HG02798 (cell line): Measurements from ENCODE around the gene IL18.
"Not testable (repeated sequence)": the region's sequence is repeated elsewhere in the genome, so short reads cannot be mapped to it uniquely, and the experiment has no call there.

ENCODE experiments used
- ATAC-seq: cut with Tn5 transposase; IDR thresholded peaks from one replicate; pipeline ENCODE4 v1.9.1; 2021; ENCODE audit warnings: mild to moderate bottlenecking; ENCODE audit not compliant: unreplicated experiment, poor library complexity

The IL18 gene

DNA sequence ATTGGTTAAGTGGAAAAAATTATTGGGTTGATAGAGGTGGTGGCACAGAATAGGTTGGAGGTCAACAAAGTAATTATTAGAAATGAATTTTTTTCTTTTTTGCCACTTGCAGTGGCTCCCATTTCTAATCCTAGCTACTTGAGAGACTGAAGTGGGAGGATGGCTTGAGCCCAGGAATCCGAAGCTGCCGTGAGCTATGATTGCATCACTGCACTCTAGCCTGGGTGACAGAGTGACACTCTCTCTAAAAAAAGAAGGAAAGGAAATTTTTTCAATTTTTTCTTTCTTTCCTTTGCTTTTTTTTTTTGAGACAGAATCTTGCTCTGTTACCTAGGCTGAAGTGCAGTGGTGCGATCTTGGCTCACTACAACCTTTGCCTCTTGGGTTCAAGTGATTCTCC lies 9.3 kb upstream of the IL18 start:
- no peak for ATAC-seq

DNA sequence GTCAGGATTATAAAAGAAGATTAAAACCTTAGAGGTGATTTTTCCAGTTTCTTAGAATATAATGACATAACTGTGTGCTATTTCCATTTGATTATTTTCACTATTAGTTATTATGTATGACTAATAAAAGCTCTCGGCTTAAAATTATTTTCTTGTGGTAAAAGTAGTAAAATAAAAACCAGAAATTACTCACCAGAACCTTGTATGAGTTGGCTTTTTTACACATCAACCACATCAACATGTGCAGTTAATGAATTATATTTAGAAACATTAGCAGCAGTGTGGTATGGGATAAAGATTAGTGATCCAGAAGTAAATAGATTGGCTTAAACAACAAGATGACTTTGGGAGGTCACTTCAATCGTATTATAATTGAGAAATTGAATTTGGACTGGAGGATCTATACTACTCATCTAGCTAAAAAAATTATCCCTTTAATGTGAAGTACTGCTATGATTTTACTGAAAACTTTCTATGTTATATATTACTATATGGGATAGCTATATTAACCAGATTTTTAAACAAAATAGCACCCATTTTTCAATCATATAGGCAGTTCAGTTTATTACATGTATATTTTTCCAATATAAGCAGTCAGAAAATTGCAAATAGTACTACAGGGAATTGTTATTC lies 8.6 kb upstream of the IL18 start:
- no peak for ATAC-seq

DNA sequence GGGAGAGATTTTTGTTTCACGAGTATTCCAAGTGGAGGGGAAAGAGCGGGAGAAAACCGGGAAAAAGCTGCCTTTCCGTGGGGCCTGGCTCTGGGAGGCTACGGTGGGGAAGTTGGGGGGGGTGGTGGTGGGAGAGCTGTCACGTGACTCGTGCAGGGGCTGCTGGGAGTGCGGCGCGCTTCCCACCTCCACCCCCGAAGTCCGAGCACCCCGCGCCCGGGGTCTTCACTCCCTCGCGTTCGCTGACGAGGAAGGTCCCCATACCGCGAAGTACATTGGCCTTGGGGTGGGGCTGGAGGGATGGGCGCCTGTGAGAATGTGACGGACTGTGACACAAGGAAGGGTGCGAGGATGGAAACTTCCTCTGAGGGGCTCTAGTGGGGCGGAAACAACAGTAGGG lies 3.3 kb upstream of the IL18 start, which contains the start of gene TEX12:
TSS of gene TEX12 (plus strand) at position 228 of the 400 bp plus-strand sequence. CDS start 1,897 bp downstream, outside the sequence.
- no peak for ATAC-seq

DNA sequence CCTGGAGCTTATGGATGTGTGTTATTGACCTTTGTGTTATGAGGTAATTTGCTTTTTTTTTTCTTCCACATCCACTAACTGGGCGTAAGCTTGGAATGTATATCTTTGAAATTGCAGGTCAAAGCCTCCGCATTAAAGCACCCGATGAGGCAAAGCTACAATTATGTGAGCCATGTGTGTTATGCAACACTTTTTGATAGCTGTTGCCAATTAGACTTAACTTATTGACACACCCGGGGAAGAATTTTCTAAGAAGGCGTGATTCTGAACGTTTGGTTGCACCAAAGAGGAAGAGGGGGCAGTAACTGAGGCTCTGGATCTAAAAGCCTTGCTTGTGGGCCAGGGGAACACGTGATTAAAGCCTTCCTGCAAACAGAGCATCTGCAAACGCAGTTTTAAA lies 2.7 kb upstream of the IL18 start:
- ATAC-seq: no peak

DNA sequence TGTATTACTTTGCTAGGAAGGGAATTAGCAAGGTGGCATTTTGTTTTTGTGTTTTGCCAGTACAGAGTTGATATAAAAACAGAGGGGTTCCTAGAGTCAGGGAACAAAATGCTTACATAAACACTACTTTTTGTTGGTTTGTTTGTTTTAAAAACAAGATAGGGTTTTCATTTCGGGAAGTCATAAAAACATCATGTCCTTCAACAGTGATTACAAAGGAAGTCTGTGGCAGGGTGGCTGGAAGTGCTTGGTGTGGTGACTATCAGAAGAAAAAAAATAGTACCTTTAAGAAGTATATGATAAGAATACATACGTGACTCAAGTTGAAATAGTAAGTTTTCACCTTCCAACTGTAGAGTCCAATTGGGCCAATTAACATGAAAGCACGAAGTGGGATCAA lies 1.2 kb upstream of the IL18 start:
- no peak for ATAC-seq

DNA sequence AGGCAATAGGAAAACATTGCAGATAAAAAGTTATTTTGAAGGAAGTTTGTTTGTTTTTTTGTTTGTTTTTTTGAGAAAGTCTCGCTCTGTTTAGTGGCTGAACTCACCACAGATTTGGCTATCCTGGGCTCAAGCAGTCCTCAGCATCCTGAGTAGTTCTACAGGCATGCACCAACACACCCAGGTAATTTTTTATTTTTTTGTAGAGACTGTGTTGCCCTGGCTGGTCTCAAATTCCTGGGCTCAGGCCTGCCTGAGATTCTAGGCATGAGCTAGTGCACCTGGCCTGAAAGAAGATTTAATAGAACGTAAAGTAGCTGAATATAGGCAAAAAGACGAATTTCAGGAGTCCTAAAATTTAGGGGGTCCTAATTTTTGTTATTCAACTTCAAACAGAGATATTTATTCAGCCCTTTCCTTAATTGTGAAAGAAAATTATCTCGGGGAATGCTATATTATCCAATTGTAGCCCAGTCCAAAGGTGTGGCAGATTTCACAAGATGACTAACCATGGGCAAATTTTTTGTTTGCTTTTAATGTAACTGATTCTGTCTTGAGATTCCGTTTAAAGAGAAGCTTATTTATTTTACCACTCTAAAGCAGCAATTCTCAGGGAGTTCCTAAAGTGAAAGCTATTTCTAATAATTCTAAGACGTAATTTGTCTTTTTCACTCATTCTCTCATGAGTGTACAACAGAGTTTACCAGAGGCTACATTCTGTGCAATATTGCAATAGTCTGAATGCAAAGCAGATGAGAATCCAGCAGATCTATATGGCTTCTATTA lies 940 bp downstream of the IL18 start:
- ATAC-seq: no peak

DNA sequence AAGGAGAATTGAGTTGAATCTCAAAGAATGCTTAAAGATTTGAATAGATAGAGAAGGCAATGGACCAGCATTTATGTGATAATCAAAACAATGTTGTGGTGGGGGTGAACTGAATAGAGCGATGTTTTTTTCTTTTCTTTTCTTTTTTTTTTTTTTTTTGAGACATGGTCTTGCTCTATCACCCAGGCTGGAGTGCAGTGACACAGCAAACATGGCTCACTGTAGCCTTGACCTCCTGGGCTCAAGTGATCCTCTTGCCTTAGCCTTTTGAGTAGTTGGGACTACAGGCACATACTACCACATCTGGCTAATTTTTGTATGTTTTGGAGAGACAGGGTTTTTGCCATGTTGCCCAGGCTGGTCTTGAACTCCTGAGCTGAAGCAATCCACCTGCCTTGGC lies 1.7 kb downstream of the IL18 start:
- ATAC-seq: not testable (repeated sequence)

DNA sequence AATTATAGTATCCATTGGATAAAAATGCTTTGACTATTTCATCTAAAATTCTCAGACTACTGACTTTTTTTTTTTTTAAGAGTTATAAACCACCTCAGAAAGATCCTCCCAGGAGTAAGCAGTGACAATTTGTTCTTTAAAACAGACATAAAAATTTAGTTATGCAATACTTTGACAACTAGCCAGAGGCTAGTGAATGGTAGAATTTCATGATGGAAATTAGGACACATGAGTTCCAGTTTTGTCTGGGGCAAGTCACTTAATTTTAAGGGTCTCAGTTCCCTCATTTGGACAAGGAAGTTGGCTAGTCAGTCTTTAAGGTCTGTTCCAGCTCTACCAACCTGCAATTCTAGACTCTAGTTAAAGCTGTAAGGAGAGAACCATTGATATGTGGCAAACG lies 2.9 kb downstream of the IL18 start:
- no peak for ATAC-seq

DNA sequence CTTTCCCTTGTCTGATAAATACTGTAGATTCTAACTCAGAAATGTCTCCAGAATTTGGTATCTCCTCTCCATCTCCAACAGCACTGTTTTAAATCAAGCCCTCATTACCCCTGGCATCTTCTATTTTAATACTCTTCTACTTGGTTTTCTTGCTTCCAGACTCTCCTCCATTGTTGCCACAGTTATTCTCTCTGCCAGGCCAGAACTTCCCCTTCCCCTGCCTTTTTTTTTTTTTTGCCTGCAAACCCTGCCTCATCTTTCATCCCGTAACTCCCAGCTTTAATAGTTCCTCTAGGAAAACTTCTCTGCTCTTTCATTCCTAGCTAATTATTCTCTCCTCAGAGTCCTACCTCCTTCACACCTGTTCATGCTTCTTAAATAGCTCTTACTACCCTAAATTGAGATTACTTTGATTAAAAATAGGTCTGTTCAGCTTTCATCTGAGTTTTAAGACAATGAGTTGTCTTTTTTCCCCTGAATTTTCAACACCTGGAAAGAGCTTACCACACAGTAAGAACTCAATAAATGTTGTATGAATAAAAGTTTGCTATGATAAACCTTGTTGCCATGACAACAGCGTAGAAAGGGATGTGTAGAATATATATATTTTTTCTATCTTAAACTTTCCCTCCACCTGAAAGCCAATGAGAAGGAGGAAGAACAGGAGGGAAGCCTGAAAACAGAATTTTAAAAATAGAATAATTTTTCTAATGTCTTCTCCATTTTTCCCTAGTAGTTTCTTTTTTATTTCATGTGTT lies 3.6 kb downstream of the IL18 start:
- no peak for ATAC-seq

DNA sequence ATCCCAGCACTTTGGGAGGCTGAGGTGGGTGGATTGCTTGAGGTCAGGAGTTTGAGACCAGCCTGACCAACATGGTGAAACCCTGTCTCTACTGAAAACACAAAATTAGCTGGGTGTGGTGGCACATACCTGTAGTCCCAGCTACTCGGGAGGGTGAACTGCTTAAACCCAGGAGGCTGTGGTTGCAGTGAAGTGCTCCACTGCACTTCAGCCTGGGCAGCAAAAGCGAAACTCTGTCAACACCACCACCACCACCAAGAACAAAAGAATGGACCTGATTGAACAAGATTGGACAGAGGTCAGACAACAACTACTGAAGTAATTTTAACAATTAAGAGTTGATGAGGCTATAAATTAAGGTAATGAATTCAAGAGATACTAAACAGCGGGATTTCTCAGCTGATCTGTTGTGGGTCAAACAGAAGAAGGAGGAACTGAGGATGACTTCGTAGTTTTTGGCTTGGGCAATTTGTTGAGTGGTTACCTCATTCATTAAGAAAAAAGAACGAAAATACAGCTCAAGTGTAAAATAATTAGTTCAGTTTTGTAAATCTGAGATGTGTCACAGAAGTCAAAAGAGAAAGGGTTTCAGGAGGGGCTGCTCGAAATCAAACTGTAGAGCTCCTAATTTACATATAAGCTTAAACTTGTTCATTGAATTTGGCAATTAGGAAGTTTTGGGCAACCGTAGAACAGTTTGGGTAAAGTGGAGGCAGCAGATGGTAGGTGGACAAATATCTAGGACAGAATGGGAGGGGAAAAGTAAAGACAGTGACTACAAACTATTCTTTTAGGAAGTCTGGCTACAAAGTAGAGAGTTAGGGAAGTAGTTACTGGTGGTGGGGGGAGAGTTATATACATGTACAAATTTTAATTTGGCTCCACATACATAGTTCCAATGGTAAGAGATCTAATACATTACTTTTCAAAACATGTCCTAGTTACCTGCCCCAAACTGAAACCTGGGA lies 4.5 kb downstream of the IL18 start:
- no peak for ATAC-seq

DNA sequence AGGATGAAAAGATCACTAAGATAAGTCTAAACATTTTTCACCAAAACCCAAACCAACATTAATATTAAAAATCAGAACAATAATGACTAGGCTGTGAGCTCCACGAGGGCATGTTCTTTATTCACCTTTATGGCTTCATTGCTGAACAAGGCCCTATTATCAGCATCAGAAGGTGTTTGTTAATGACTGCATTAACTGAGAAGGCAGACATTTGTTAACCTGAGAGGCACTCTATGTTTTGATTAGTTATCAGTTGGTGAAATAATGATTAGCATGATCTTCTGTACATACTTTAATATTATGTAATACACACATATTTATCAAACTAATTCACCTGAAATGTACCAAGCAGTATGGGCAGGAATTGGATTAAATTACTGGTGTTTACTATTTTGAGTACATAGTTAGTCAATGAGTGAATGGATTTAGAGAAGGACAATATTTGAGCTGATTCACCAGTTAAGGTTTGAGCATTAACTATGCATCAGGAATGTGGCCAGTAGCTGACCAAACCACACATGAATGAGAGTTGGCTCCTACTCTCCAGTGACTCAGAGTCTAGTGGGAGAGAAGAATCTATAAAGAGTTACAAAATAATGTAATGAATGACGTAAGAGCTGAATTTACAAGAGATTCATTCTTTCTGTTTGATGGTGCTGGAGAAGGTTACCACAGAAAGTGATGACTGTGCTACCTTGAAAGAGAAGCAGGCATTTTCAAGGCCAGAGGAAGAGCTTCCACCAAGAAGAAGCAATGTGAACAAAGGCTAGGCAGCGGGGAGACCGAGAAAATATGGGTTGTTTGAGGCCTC lies 6.7 kb downstream of the IL18 start:
- ATAC-seq: no peak

DNA sequence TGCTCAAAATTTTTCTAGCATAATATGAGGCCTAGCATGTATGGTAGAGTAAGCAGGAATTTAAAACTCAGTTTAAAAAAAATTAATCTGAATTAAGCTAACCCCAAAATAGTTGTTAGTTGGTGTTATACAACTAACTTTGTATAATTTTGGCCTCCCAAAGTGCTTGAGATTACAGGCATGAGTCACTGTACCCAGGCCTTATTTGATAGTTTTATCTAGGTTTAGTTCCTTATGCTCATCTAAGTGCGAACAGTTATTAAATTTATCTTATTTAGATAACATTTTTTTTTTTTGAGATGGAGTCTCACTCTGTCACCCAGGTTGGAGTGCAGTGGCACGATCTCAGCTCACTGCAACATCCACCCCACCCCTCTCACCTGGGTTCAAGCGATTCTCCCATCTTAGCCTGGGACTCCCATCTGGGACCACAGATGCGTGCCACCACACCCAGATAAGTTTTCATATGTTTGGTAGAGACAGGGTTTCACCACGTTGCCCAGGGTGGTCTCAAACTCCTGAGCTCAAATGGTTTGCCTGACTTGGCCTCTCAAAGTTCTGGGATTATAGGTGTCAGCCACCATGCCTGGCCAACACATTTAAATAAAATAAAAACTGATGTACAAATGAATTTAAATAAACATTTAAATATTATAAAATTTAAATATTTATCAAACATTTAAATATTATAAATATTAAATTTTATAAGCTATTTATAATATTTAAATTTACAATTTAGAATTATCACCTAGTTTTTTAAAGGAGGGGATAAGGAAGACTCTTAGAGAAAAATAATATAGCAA lies 7.5 kb downstream of the IL18 start:
- ATAC-seq: no peak

DNA sequence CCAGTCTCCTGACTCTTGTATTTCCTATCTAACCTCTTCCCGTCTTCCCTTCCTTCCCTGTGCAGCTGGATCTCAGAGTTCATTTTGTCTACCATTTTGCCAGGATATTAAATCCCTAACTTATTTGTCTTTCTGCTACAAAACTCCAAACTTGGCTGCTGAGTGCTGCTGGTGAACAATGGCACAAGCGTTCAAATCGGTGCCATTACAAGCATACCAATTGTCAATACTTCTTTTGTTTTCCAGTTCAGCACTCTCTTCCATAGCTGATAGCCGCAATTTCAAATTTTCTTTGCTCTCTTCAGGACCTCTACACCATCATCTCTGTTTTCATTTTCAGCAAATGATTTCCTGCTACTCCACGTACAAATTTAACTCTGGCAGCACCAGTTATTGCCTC lies 13.4 kb downstream of the IL18 start:
- ATAC-seq: no peak

DNA sequence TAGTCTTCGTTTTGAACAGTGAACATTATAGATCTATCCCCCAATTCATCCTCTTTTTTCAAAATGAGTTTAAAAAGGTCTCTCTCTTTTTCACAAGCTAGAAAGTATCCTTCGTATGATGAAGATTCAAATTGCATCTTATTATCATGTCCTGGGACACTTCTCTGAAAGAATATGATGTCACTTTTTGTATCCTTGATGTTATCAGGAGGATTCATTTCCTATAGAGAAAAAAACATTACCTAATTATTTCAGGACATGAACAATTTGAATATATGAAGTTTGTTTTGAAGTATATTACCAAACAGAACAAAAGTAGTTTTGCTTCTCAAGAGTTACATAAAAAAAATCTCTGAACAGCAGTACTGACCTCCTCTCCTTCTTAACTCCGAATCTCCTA lies 20.3 kb downstream of the IL18 start:
- no peak for ATAC-seq

DNA sequence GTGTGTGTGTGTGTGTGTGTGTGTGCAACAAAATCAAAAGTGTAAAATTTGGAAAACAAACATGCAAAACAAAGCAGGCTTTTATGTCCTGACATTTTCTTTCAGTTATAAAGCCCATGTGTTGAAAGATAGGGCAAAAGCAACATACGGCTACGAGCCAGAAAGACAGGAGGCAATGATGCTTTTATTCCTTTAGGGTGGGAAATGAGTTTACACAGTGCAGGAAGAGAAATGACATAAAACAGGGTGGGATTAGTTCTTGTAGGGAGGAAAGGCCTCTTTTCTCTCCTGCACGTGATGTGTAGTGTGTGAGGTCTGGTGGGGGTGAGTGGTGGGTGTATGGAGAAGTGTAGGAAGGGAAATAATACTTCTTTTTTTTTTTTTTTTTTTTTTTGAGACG lies 29.4 kb downstream of the IL18 start:
- no peak for ATAC-seq

DNA sequence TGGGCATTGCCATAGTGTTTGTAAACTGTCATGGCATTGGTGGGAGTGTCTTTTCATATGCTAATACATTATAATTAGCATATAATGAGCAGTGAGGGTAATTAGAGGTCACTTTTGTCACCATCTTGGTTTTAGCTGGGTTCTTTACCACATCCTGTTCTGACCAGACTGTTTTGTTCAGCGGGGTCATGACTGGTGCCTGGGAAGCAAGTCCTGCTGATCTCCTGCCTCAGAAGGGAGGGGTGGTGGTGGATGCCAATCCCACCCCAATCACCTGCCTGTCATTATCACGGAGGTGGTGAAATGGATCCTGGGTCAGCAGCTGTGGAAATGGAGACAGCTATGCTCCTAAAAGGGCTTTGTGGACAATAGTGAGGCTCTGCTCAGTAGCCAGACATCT lies 31.2 kb downstream of the IL18 start:
- no peak for ATAC-seq

DNA sequence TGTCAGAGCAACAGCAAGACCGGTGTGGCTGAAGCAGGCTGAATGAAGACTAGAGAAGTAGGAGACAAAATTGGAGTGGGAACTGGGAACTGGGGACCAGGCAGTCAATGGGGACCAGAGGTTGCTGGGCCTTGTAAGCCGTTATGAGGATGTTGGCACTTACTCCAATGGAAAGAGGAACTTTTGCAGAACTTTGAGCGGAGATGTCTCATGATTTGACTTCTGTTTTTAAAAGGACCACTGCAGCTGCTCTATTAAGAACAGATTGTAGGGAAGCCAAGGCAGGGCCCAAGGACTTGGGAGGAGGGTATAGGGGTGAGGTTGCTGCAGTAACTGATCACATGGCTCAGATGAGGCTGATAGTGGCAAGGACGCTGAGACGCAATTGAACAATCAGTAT lies 34.2 kb downstream of the IL18 start:
- ATAC-seq: no peak

DNA sequence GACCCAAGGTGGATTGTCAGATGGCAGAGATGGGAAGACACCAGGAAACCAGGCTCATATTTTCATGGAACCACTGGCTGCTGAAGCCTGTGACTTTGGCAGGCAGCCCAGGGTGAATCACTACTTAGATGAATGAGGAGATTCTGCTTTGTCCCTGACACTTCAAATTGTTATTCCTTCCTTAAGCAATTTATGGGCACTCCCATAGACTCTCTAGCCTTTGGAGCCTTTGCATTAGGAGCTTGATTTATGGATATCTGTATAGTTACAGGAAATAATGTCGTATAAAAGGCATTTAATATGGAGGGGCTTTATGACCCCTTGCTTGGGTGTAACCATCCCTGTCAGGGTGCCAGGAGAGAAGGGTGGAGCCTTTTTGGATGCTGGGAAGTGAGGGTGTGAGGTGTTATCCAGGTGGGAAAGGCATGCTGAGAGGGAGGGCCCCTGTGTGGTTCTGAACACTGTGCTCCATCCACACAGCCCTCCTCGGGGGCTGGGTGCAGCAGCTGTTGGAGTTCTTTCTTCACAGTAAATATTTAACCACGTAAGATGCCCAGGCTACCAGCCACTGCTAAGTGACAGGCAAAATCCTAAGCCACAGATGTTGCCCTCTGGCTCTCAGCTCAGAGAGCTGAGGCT lies 35.3 kb downstream of the IL18 start:
- no peak for ATAC-seq
